Anterior cingulate cortex (tissue), 58 donors: ENCODE results near the gene MTUS2.
"Not testable (repeated sequence)": the region's sequence is repeated elsewhere in the genome, so short reads cannot be mapped to it uniquely, and the experiment has no call there.

Experiments used
- DNase-seq, 58 donors: peaks; one replicate each; lab custom pipeline; 2025; lab: John Stamatoyannopoulos, UW

The MTUS2 gene

GRCh38 chr13:29196409-29197074 lies 376.4 kb downstream of the MTUS2 start:
- DNase-seq, result no peak

GRCh38 chr13:29202753-29203152 lies 382.6 kb downstream of the MTUS2 start:
- DNase-seq, result not testable (repeated sequence)

- DNase-seq, result no peak
These were observed 384.5 kb downstream of the MTUS2 start for GRCh38 chr13:29204651-29205050.

- DNase-seq, result no peak
These were observed 390.5 kb downstream of the MTUS2 start for GRCh38 chr13:29210676-29211075.

- not testable (repeated sequence) for DNase-seq
These were observed 391.0 kb downstream of the MTUS2 start for GRCh38 chr13:29211162-29211561.

GRCh38 chr13:29222458-29222857 lies 402.3 kb downstream of the MTUS2 start:
- DNase-seq, result no peak

GRCh38 chr13:29224206-29224605 lies 404.1 kb downstream of the MTUS2 start:
- DNase-seq, result no peak

- peak in 1 of 58 donors; percentile 3 for DNase-seq
These were observed 407.4 kb downstream of the MTUS2 start for GRCh38 chr13:29227576-29227975.

GRCh38 chr13:29230299-29230845 lies 410.2 kb downstream of the MTUS2 start:
- DNase-seq, result no peak

GRCh38 chr13:29239653-29240525 lies 419.8 kb downstream of the MTUS2 start:
- DNase-seq, result no peak

GRCh38 chr13:29254626-29255370 lies 434.7 kb downstream of the MTUS2 start:
- no peak for DNase-seq

- DNase-seq, result no peak
These were observed 435.4 kb downstream of the MTUS2 start for GRCh38 chr13:29255567-29255966.

- DNase-seq, result no peak
These were observed 440.5 kb downstream of the MTUS2 start for GRCh38 chr13:29260684-29261083.

GRCh38 chr13:29266261-29266660 lies 446.1 kb downstream of the MTUS2 start:
- no peak for DNase-seq

- no peak for DNase-seq
These were observed 446.9 kb downstream of the MTUS2 start for GRCh38 chr13:29266756-29267733.

- no peak for DNase-seq
These were observed 450.3 kb downstream of the MTUS2 start for GRCh38 chr13:29270271-29270985.

GRCh38 chr13:29271606-29272005 lies 451.5 kb downstream of the MTUS2 start:
- DNase-seq, result no peak

- no peak for DNase-seq
These were observed 459.5 kb downstream of the MTUS2 start for GRCh38 chr13:29279356-29280254.
